Measurements from ENCODE around the gene INSC.

- no peak for TF ChIP-seq CTCF (conservative IDR thresholded peaks at IDR 0.05)
- TF ChIP-seq EZH2 (IDR thresholded peaks at IDR 0.05; ENCODE audit: low read depth) = no peak
Observed at GRCh38 chr11:15139096-15139770, 24.5 kb downstream of the INSC start.
